ENCODE measurements around the gene TMEM14C.
"Not testable (repeated sequence)": the region's sequence is repeated elsewhere in the genome, so short reads cannot be mapped to it uniquely, and the experiment has no call there.

The TMEM14C gene

DNA sequence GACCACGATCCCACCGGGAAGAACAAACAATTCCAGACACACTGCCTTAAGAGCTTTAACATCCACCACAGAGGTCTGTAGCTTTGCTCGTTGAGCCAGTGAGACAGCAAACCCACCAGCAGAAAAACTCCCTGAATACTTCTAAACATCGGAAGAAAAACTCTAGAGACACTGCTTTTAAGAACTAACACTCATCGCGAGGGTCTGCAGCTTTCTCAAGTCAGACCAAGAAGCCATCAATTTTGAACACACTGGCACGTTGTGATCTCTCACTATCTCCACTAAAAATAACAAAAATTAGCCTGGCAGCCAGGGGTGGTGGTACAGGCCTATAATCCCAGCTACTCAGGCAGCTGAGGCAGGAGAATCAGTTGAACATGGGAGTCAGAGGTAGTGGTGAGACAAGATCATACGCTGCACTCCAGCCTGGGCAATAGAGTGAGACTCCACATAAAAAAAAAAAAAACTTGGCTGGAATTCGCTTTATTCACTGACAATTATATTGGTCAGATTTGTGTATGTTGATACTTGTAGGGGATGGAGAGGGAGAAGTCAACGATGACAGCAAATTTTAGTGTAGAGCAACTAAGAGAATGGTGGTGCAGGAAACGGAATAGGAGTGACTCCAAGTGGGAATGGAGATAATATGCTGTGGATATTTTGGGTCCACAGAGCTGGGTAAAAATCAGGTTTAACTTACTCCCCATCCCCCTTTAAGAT lies 860 bp upstream of the TMEM14C start:
- DNase-seq = peak in 1 of 3 experiments; percentile 31

DNA sequence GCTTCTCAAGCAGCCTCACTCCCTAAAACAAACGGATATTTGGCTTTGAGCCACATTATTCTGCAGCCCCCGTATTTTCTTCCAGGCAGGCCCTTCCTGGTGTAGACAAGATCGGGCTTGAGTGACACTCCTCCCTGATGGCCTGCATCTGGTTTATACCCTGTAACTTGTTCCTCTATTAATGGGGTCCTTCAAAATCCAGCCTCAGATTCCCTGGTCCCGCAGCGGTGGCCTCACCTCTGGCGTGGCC lies 375 bp upstream of the TMEM14C start:
- DNase-seq = no peak

DNA sequence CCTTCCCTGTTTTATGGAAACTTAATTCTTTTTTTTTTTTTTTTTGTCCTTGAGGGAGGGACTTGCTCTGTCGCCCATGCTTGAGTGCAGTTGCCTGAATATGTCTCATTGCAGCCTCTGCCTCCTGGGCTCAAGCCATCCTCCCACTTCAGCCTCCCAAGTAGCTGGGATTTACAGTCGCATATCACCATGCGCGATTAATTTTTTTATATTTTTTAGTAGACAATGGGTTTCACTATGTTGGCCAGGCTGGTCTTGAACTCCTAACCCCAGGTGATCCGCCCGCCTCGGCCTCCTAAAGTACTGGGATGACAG lies 654 bp downstream of the TMEM14C start:
- peak in 1 of 3 experiments; percentile 26 for DNase-seq

GRCh38 chr6:10725044-10725443 lies 2.2 kb downstream of the TMEM14C start:
- DNase-seq = no peak

DNA sequence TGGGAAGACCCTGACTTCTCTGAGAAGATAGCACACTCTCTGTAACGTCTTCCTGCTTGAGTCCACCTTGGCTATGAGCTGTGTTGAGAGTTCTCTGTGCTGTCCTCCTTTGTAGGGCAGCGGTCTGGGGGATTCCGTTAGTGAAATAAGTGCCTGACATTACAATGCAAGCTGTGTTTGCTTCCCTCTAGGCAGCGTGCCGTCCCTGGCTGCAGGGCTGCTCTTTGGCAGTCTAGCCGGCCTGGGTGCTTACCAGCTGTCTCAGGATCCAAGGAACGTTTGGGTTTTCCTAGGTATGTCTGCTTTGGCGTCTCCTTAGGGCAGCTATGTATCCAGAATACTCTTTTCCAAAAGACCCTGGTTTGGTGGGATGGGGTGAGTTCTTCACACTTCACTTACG lies 2.8 kb downstream of the TMEM14C start:
- DNase-seq = no peak

DNA sequence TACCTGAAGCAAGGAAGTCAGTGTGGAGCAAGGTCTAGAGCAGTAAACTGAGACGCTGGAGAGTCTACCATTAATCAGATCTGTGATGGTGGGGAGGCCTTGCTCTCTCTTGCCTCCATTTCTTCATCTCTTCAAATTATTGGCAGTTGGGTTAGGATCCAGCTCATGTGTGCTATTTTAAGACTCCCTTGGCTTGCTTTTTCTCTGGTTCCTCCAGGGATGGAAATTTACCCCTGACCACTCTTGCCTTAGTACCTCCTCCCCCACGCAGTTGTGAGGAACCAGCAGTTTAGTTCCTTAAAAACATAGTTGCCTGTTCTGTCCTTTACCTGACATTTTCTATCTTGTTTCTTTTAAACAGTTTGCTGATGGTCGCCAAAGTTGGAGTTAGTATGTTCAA lies 7.4 kb downstream of the TMEM14C start:
- no peak for DNase-seq

DNA sequence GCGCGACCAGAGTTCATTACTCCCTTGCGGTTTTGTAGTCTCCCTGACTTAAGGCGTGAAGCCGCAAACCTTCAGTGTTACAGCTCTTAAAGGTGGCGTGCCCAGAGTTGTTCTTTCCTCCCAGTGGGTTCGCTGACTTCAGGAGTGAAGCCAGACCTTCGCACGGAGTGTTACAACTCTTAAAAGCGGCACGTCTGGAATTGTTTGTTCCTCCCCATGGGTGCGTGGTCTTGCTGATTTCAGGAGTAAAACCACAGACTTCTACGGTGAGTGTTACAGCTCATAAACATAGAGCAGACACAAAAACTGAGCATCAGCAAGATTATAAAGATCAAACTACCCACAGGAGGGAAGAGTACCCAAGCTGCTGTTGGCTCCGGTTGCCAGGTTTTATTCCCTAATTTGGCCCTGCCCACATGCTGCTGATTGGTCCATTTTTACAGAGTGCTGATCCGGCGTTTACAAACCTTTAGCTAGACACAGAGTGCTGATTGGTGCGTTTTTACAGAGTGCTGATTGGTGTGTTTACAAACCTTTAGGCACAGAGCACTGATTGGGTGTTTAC lies 10.4 kb downstream of the TMEM14C start:
- DNase-seq = peak in 1 of 3 experiments; percentile 50

DNA sequence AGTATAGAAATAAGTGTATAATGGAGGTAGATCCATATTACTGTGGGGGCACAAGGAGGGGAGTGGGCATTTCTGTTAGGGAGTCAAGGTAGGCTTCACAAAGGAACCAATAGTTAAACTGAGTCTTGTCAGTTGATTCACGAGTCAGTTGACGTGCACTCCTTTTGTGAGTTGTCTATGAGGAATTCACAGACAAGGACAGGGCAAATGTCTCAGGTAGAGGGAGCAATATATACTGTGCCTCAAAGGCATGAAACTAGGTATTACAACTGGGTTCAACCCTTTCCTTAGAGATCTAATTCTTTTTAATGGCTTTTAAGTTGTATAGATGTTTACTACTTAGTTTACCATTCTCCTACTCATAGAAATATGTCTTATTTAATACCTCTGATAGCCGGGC lies 11.0 kb downstream of the TMEM14C start:
- DNase-seq = no peak

GRCh38 chr6:10736731-10737130 lies 13.9 kb downstream of the TMEM14C start:
- DNase-seq = no peak

DNA sequence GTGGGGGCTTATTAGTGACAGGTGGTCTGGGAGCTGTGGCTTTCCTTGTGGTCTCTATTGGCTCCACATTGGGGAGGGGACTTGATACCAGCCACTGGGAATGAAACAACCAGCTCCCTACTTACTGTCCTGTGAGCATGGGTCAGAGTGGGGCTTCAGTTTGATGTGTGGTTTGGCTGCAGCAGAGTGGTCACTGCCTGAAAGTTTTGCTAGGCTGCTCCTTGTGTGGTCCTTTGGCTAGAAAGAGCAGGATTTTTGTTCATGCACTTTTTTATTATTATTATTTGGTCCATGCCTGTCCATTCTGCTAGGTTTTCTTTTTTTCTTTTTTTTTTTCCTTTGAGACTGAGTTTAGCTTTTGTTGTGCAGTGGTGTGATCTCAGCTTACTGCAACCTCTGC lies 17.2 kb downstream of the TMEM14C start:
- no peak for DNase-seq

DNA sequence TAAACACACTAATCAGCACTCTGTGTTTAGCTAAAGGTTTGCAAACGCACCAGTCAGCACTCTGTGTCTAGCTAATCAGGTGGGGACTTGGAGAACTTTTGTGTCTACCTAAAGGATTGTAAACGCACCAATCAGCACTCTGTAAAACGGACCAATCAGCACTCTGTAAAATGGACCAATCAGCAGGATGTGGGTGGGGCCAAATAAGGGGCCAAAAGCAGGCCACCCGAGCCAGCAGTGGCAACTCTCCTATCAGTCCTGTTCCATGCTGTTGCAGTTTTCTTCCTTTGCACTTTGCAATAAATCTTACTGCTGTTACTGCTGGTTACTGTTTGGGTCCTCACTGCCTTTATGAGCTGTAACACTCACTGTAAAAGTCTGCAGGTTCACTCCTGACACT lies 18.8 kb downstream of the TMEM14C start:
- DNase-seq = not testable (repeated sequence)

- no peak for DNase-seq
These were observed 19.4 kb downstream of the TMEM14C start for GRCh38 chr6:10742251-10742650.

GRCh38 chr6:10743515-10743914 lies 20.6 kb downstream of the TMEM14C start:
- no peak for DNase-seq

DNA sequence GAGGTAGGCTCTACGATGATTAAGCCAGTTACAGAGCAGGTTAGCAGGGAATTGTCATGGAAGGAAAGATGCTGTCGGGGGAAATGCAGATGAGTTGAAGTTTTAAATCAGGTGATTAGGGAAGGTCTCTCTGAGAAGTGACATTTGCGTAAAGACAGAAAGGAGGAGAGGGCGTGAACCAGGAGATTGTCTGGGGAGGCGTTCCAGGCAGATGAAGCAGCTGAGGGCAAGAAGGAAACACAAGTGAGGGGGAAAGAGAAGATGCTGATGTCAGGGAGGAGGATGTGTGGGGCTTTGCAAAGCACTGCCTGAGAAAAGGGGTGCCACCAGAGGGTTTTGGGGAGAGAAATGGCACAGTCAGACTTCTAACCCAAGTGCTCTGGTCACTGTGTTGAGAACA lies 22.2 kb downstream of the TMEM14C start:
- DNase-seq = no peak

DNA sequence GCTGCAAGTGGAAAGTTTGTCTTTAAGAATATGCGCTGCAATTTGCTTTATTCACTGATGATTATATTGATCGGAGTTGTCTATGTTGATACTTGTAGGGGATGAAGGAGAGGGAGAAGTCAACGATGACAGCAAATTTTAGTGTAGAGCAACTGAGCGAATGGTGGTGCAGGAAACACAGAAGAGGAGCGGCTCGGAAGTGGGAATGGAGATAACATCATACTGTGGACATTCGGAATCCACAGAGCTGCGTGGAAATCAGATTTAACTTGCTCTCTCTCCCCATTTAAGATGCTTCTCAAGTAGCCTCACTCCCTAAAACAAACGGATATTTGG lies 24.0 kb downstream of the TMEM14C start:
- DNase-seq = no peak

DNA sequence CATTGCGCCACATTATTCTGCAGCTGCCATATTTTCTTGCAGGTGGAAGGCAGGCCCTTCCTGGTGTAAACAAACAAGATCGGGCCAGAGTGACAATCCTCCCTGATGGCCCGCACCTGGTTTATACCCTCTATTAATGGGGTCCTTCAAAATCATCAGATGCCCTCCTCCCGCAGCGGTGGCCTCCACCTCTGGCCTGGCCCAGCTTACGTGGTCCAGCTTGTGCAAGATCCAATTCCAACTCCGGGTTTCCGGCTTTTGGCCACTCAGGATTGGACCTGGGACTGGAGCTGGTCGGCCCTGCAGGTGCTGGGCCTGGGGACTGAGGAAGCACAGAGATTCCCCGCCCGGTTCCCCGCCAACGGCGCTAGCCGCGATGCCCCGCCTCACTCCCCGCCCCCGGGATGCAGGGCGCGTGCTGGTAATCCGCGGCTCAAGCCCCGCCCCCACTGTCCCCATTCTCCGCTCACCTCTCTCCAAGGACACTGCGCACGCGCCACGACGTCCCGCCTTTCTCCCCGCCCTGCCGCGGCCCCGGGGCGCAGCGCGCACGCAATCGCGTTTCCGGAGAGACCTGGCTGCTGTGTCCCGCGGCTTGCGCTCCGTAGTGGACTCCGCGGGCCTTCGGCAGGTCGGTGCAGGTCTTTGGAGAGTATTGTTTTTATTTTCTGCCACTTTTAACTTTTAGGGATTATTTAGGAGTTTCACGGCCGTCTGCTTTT lies 24.5 kb downstream of the TMEM14C start, which contains the start of gene TMEM14B:
Gene TMEM14B (plus strand): TSS at position 555 of the 722 bp plus-strand sequence. CDS start 1,441 bp downstream, outside the sequence.
- DNase-seq = peak; percentile 98

DNA sequence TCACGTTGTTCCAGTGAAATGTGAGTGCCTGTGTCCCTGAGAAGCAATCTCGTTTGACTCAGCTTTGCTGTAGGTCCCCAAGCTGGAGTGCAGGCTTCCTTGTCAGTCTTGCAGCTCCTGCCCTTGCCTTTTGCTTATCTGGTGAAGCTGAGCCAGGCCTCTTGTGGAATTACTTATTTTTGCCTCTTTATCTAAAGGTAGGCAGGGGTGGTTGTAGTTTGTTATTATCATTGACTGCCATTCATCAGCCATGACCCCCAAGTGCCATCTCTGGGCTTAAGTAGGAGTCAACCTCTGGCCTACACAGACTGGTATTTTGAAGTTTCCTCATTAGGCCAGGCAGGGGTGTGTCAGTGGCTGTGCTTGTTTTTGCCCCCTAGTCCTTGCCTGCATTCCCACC lies 26.9 kb downstream of the TMEM14C start:
- DNase-seq = no peak

DNA sequence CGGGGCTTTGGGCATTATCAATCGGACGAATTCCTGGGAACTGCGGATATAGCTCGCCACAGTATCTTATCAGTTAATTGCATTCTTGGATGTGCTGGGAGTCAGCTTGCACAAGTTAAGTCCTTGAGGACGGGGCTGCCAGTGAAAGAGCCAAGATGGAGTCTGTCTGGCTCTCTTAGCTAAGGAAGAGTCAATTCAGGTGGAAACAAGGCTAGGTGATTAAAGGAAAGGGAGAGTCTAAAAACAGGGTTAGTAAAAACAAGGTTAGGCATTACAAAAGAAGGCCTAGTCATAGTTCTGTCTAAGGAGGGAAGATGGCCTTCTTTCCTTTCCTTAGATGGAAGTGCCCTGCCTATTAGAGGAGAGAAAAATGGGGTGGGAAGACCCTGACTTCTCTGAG lies 27.7 kb downstream of the TMEM14C start:
- DNase-seq = not testable (repeated sequence)

DNA sequence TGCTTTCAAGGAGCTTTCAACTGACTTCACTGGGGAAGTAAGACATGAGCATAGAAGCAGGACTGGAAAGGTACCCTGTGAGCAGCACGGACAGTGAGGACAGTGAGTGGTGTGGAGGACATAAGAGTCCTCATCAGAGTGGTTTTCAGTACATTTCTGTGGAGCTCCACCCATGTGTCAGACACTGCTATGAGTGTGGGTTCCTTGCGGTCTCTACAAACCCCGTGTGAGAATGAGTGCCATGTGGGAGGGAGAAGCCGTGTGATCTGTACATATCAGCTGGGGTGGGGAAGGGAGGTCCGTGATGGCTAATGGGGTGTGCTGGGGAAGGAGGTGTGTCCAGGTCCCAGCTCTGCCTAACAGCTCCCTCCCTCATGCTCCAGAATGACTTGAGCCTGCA lies 28.9 kb downstream of the TMEM14C start:
- DNase-seq = not testable (repeated sequence)

- no peak for DNase-seq
These were observed 33.2 kb downstream of the TMEM14C start for GRCh38 chr6:10756085-10756484.

- peak; percentile 2 to 21 (median 5) for DNase-seq
These were observed 36.5 kb downstream of the TMEM14C start for GRCh38 chr6:10759312-10759839.

- peak in 1 of 3 experiments; percentile 4 for DNase-seq
These were observed 37.0 kb downstream of the TMEM14C start for GRCh38 chr6:10759884-10760329.

GRCh38 chr6:10763006-10763405 lies 40.1 kb downstream of the TMEM14C start:
- DNase-seq = no peak

- DNase-seq = no peak
These were observed 46.5 kb downstream of the TMEM14C start for GRCh38 chr6:10769419-10769818.

All from NCI-H1417 (cell line).